Measurements from ENCODE around the gene TMEM254. TPM values are rescaled to one million over a fixed set of nuclear protein-coding genes. Genes with fewer than 3 reads are reported as not detected.

Gene TMEM254
- total RNA-seq, 2 experiments from 2014 or later: not detected

- H3K4me3 ChIP-seq (ENCODE audit: low read depth, low read length, poor library complexity, severe bottlenecking): no peak overlapping the region
- no peak overlapping the region for H3K4me2 ChIP-seq (ENCODE audit: low read length)
- no peak overlapping the region for H2AFZ ChIP-seq (ENCODE audit: low read length)
- no peaks in the 10 kb centered on the region for H3K9me2 ChIP-seq (ENCODE audit: insufficient read depth, low read length)
- CTCF ChIA-PET (ENCODE audit: unreplicated experiment): no interaction called here
- no peak for DNase-seq (ENCODE audit: low spot score)
- no peaks in the 10 kb centered on the region for H3K79me2 ChIP-seq (ENCODE audit: insufficient read depth, low read depth, low read length)
- H3K27ac ChIP-seq (ENCODE audit: low read depth, low read length, poor library complexity, severe bottlenecking): no peak overlapping the region
- no peaks in the 10 kb centered on the region for H3K4me1 ChIP-seq (ENCODE audit: insufficient read depth, low read length, poor library complexity, severe bottlenecking)
- POLR2A ChIA-PET: interaction anchor here (0.6 kb wide), 1 partner anchor 112 kb away, joined by 3 read pairs; no protein-coding TSS in a partner anchor
- H4K20me1 ChIP-seq (ENCODE audit: insufficient read depth, low read length): no peaks in the 10 kb centered on the region
- BruUV-seq (replicated peaks): no TSS peak
- intact Hi-C loops (cut with micrococcal nuclease; ENCODE audit: unreplicated experiment): loop anchor here (10.0 kb wide), 1 partner anchor 174 kb away; no protein-coding TSS in a partner anchor
- no peak for TF ChIP-seq CTCF (conservative IDR thresholded peaks at IDR 0.05; ENCODE audit: low read length)
- no peak for TF ChIP-seq EZH2phosphoT487 (IDR thresholded peaks at IDR 0.05; ENCODE audit: borderline replicate concordance, low read depth, low read length)
- H3K9me3 ChIP-seq (ENCODE audit: low read length): no peaks in the 10 kb centered on the region
- no peaks in the 10 kb centered on the region for H3K36me3 ChIP-seq (ENCODE audit: insufficient read depth, low read length)
These were observed 27.7 kb upstream of the TMEM254 start for GRCh38 chr10:80050752-80051151.

- H3K4me1 ChIP-seq (ENCODE audit: insufficient read depth, low read length, poor library complexity, severe bottlenecking): no peaks in the 10 kb centered on the region
- no peaks in the 10 kb centered on the region for H3K79me2 ChIP-seq (ENCODE audit: insufficient read depth, low read depth, low read length)
- no peak overlapping the region for H3K4me3 ChIP-seq (ENCODE audit: low read depth, low read length, poor library complexity, severe bottlenecking)
- H2AFZ ChIP-seq (ENCODE audit: low read length): no peak overlapping the region
- CTCF ChIA-PET (ENCODE audit: unreplicated experiment): no interaction called here
- intact Hi-C loops (cut with micrococcal nuclease; ENCODE audit: unreplicated experiment): loop anchor here (10.0 kb wide), 1 partner anchor 173 kb away; no protein-coding TSS in a partner anchor
- no peak for TF ChIP-seq EZH2phosphoT487 (IDR thresholded peaks at IDR 0.05; ENCODE audit: borderline replicate concordance, low read depth, low read length)
- TF ChIP-seq CTCF (conservative IDR thresholded peaks at IDR 0.05; ENCODE audit: low read length): no peak
- no peak overlapping the region for H3K27ac ChIP-seq (ENCODE audit: low read depth, low read length, poor library complexity, severe bottlenecking)
- POLR2A ChIA-PET: no interaction called here
- H3K9me2 ChIP-seq (ENCODE audit: insufficient read depth, low read length): no peaks in the 10 kb centered on the region
- H4K20me1 ChIP-seq (ENCODE audit: insufficient read depth, low read length): no peaks in the 10 kb centered on the region
- no TSS peak for BruUV-seq (replicated peaks)
- H3K4me2 ChIP-seq (ENCODE audit: low read length): no peak overlapping the region
- H3K9me3 ChIP-seq (ENCODE audit: low read length): no peaks in the 10 kb centered on the region
- DNase-seq (ENCODE audit: low spot score): no peak
- H3K36me3 ChIP-seq (ENCODE audit: insufficient read depth, low read length): no peaks in the 10 kb centered on the region
These were observed 26.5 kb upstream of the TMEM254 start for GRCh38 chr10:80051993-80052392.

DNA sequence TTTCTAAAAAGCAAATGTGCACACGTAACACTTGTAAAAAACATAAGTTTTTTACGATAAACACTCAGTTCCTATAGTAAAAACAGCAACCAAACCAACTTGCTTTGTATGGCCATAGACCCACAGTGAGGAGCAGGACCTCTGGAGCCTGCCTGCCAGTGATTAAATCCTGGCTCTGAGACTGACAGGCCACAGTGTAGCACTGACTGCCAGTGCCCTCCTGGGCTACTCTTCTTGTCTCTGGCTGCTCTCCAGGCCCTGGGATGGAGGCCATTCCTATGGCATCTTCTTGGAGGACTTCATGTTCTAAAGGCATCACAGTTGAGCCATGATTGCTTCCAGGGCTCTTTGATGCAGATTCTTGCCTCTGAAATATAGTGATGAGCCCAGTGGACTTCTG, 22.7 kb upstream of the TMEM254 start:
- Histone ChIP-seq H3K36me3 (ENCODE audit: insufficient read depth, low read length) (no peaks in the 10 kb centered on the region), H3K27ac (ENCODE audit: low read depth, low read length, poor library complexity, severe bottlenecking) (no peak overlapping the region), H3K4me2 (ENCODE audit: low read length) (no peak overlapping the region), H3K9me3 (ENCODE audit: low read length) (no peaks in the 10 kb centered on the region), H3K4me1 (ENCODE audit: insufficient read depth, low read length, poor library complexity, severe bottlenecking) (no peaks in the 10 kb centered on the region), H3K79me2 (ENCODE audit: insufficient read depth, low read depth, low read length) (no peaks in the 10 kb centered on the region), H2AFZ (ENCODE audit: low read length) (no peak overlapping the region), H4K20me1 (ENCODE audit: insufficient read depth, low read length) (no peaks in the 10 kb centered on the region), H3K9me2 (ENCODE audit: insufficient read depth, low read length) (no peaks in the 10 kb centered on the region), H3K4me3 (ENCODE audit: low read depth, low read length, poor library complexity, severe bottlenecking) (no peak overlapping the region)
- no TSS peak for BruUV-seq (replicated peaks)
- TF ChIP-seq CTCF (conservative IDR thresholded peaks at IDR 0.05; ENCODE audit: low read length): no peak
- no peak for TF ChIP-seq EZH2phosphoT487 (IDR thresholded peaks at IDR 0.05; ENCODE audit: borderline replicate concordance, low read depth, low read length)
- no peak for DNase-seq (ENCODE audit: low spot score)
- CTCF ChIA-PET (ENCODE audit: unreplicated experiment): no interaction called here
- intact Hi-C loops (cut with micrococcal nuclease; ENCODE audit: unreplicated experiment): loop anchor here (10.0 kb wide), 1 partner anchor 169 kb away; no protein-coding TSS in a partner anchor
- POLR2A ChIA-PET: no interaction called here
